KOPT-K1 (cell line): ENCODE data around the gene ADH7.

Experiments
- H3K27ac ChIP-seq: fragments of 200-600 bp; sonication (generic); 2 replicates; pipeline ENCODE4 v1.5.1; 2016; ENCODE audit warnings: antibody characterized with exemption, mild to moderate bottlenecking, low read depth, low read length; ENCODE audit not compliant: poor library complexity, severe bottlenecking
- H3K36me3 ChIP-seq: fragments of 200-600 bp; sonication (generic); 2 replicates; pipeline ENCODE4 v1.5.1; 2017; ENCODE audit warnings: antibody characterized with exemption, mild to moderate bottlenecking, low read length, moderate library complexity; ENCODE audit not compliant: insufficient read depth
- H3K9me3 ChIP-seq: fragments of 200-600 bp; sonication (generic); 2 replicates; pipeline ENCODE4 v1.5.1; 2017; ENCODE audit warnings: antibody characterized with exemption, low read length, mild to moderate bottlenecking; ENCODE audit not compliant: insufficient read depth, poor library complexity, severe bottlenecking

ADH7 gene

GRCh38 chr4:99435154-99435553, at the start of gene ADH7:
TSS of gene ADH7 (minus strand) at chr4:99435342. CDS start at chr4:99435233, 109 bp downstream.
- no peaks in the 10 kb centered on the region for H3K9me3 ChIP-seq

GRCh38 chr4:99483636-99484035, 48.5 kb upstream of the ADH7 start:
- Histone ChIP-seq H3K27ac (no peak overlapping the region), H3K9me3 (peaks cover 46% of the 10 kb centered on the region), H3K36me3 (no peaks in the 10 kb centered on the region)

More at GRCh38 chr4:99435154-99435553, at the start of gene ADH7:
- no peaks in the 10 kb centered on the region for H3K36me3 ChIP-seq
- no peak within 1 kb of the TSS for H3K27ac ChIP-seq

GRCh38 chr4:99473131-99473530, 38.0 kb upstream of the ADH7 start:
- Histone ChIP-seq H3K9me3 (no peaks in the 10 kb centered on the region), H3K27ac (no peak overlapping the region), H3K36me3 (no peaks in the 10 kb centered on the region)

GRCh38 chr4:99471896-99472295, 36.8 kb upstream of the ADH7 start:
- no peak overlapping the region for H3K27ac ChIP-seq
- no peaks in the 10 kb centered on the region for H3K9me3 ChIP-seq

GRCh38 chr4:99471349-99471748, 36.2 kb upstream of the ADH7 start:
- Histone ChIP-seq H3K36me3 (no peaks in the 10 kb centered on the region), H3K27ac (no peak overlapping the region), H3K9me3 (no peaks in the 10 kb centered on the region)

More at GRCh38 chr4:99471896-99472295, 36.8 kb upstream of the ADH7 start:
- H3K36me3 ChIP-seq = no peaks in the 10 kb centered on the region

GRCh38 chr4:99468889-99469288, 33.7 kb upstream of the ADH7 start:
- H3K9me3 ChIP-seq = no peaks in the 10 kb centered on the region
- no peak overlapping the region for H3K27ac ChIP-seq
- H3K36me3 ChIP-seq = no peaks in the 10 kb centered on the region

- Histone ChIP-seq H3K27ac (no peak overlapping the region), H3K9me3 (no peaks in the 10 kb centered on the region), H3K36me3 (no peaks in the 10 kb centered on the region)
Observed at GRCh38 chr4:99467887-99468286, 32.7 kb upstream of the ADH7 start.

GRCh38 chr4:99463566-99463965, 28.4 kb upstream of the ADH7 start:
- Histone ChIP-seq H3K27ac (no peak overlapping the region), H3K36me3 (no peaks in the 10 kb centered on the region), H3K9me3 (no peaks in the 10 kb centered on the region)

GRCh38 chr4:99462875-99463464, 27.8 kb upstream of the ADH7 start:
- Histone ChIP-seq H3K27ac (no peak overlapping the region), H3K36me3 (no peaks in the 10 kb centered on the region), H3K9me3 (no peaks in the 10 kb centered on the region)

GRCh38 chr4:99461623-99462401, 26.7 kb upstream of the ADH7 start:
- no peak overlapping the region for H3K27ac ChIP-seq
- no peaks in the 10 kb centered on the region for H3K9me3 ChIP-seq
- H3K36me3 ChIP-seq = no peaks in the 10 kb centered on the region

- no peaks in the 10 kb centered on the region for H3K9me3 ChIP-seq
- no peaks in the 10 kb centered on the region for H3K36me3 ChIP-seq
- H3K27ac ChIP-seq = no peak overlapping the region
Observed at GRCh38 chr4:99459546-99460042, 24.5 kb upstream of the ADH7 start.

GRCh38 chr4:99458911-99459447, 23.8 kb upstream of the ADH7 start:
- no peak overlapping the region for H3K27ac ChIP-seq

GRCh38 chr4:99457676-99458075, 22.5 kb upstream of the ADH7 start:
- Histone ChIP-seq H3K27ac (no peak overlapping the region), H3K36me3 (no peaks in the 10 kb centered on the region), H3K9me3 (peaks cover 11% of the 10 kb centered on the region)

More at GRCh38 chr4:99458911-99459447, 23.8 kb upstream of the ADH7 start:
- Histone ChIP-seq H3K9me3 (no peaks in the 10 kb centered on the region), H3K36me3 (no peaks in the 10 kb centered on the region)

- Histone ChIP-seq H3K9me3 (peaks cover 15% of the 10 kb centered on the region), H3K27ac (no peak overlapping the region), H3K36me3 (no peaks in the 10 kb centered on the region)
Observed at GRCh38 chr4:99457270-99457669, 22.1 kb upstream of the ADH7 start.

- Histone ChIP-seq H3K36me3 (no peaks in the 10 kb centered on the region), H3K27ac (no peak overlapping the region), H3K9me3 (peaks cover 13% of the 10 kb centered on the region)
Observed at GRCh38 chr4:99447513-99447912, 12.4 kb upstream of the ADH7 start.
